Measurements from ENCODE around the gene TDRD3.
"Not testable (repeated sequence)": the region's sequence is repeated elsewhere in the genome, so short reads cannot be mapped to it uniquely, and the experiment has no call there.

Gene TDRD3

DNA sequence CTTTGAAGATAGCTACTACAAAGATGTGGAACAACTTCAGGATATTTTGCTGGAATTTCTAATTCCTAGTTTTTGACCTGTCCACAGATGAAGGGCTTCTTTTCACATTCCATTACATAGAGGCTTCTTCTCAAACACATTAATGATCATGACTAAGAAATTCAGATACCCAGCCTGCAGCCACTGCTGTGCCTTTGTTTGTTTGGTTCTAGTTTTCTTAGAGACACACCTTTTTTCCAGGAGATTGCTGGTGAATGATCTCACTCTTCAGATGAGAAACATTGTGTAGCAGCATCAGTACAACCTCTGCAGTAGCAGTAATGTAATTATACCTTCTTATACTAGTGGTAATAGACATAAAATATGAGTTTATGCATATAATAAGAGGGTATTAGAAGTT, 5.0 kb downstream of the TDRD3 start:
- peaks cover 16% of the 10 kb centered on the region for H3K4me1 ChIP-seq
- no peak for TF ChIP-seq CTCF (IDR thresholded peaks at IDR 0.05)
- no peaks in the 10 kb centered on the region for H3K36me3 ChIP-seq (ENCODE audit: control insufficient read depth, insufficient read depth, low read length)
- no peak overlapping the region for H3K4me2 ChIP-seq (ENCODE audit: low read length)
- H3K9ac ChIP-seq = no peak overlapping the region
- H2AFZ ChIP-seq = no peak overlapping the region
- H3K27ac ChIP-seq = no peak overlapping the region
- H3K9me3 ChIP-seq (ENCODE audit: control insufficient read depth, low read length) = no peaks in the 10 kb centered on the region
- no peaks in the 10 kb centered on the region for H3K27me3 ChIP-seq (ENCODE audit: control insufficient read depth, insufficient read depth, low read length)
- peaks cover 25% of the 10 kb centered on the region for H3K79me2 ChIP-seq
- H3K4me3 ChIP-seq (ENCODE audit: low read depth, low read length) = no peak overlapping the region

DNA sequence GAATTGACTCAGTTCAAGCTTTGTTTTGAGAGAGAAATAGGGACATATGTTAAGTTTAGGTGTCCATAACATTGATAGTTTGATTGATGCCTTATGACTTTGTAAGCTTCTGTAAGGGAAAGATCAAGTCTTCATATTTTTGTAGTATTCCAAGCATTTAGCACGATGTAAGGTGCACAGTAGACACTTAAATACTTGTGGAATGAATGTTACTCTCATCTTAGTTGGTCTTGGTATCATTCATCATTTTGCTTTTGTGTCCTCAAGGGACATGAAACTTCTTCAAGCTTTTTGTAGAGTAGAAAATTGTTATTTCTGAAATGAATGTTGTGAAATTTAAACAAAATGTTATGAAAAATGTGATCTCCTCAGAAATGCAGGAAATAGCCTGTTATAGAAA, 10.1 kb downstream of the TDRD3 start:
- Histone ChIP-seq H3K79me2 (peaks cover 41% of the 10 kb centered on the region), H3K4me3 (ENCODE audit: low read depth, low read length) (no peak overlapping the region), H3K36me3 (ENCODE audit: control insufficient read depth, insufficient read depth, low read length) (no peaks in the 10 kb centered on the region), H3K9ac (no peak overlapping the region), H3K27ac (no peak overlapping the region), H3K27me3 (ENCODE audit: control insufficient read depth, insufficient read depth, low read length) (no peaks in the 10 kb centered on the region), H3K4me1 (peaks cover 9% of the 10 kb centered on the region), H3K9me3 (ENCODE audit: control insufficient read depth, low read length) (no peaks in the 10 kb centered on the region), H2AFZ (no peak overlapping the region), H3K4me2 (ENCODE audit: low read length) (no peak overlapping the region)
- no peak for TF ChIP-seq CTCF (IDR thresholded peaks at IDR 0.05)

- H2AFZ ChIP-seq; H3K36me3 ChIP-seq (ENCODE audit: control insufficient read depth, insufficient read depth, low read length); H3K9ac ChIP-seq; H3K9me3 ChIP-seq (ENCODE audit: control insufficient read depth, low read length); H3K4me3 ChIP-seq (ENCODE audit: low read depth, low read length); H3K4me1 ChIP-seq; H3K27me3 ChIP-seq (ENCODE audit: control insufficient read depth, insufficient read depth, low read length); H3K27ac ChIP-seq; H3K4me2 ChIP-seq (ENCODE audit: low read length): not testable (repeated sequence)
- H3K79me2 ChIP-seq = peaks cover 37% of the 10 kb centered on the region
These were observed 10.8 kb downstream of the TDRD3 start for GRCh38 chr13:60407852-60408251.

DNA sequence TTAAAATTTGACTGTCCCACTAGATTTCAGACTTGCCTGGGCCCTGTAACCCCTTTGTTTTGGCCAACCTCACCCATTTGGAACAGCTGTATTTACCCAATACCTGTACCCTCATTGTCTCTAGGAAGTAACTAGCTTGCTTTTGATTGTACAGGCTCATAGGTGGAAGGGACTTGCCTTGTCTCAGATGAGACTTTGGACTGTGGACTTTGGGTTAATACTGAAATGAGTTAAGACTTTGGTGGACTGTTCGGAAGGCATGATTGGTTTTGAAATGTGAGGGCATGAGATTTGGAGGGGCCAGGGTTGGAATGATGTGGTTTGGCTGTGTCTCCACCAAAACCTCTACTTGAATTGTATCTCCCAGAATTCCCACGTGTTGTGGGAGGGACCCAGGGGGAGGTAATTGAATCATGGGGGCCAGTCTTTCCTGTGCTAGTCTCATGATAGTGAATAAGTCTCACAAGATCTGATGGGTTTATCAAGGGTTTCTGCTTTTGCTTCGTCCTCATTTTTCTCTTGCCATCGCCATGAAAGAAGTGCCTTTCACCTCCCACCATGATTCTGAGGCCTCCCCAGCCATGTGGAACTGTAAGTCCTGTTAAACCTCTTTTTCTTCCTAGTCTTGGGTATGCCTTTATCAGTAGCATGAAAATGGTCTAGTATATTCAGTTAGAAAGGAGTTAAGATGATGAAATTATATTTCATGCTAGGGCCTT, 12.7 kb downstream of the TDRD3 start:
- H3K9me3 ChIP-seq (ENCODE audit: control insufficient read depth, low read length); H3K27ac ChIP-seq; H3K36me3 ChIP-seq (ENCODE audit: control insufficient read depth, insufficient read depth, low read length); H3K9ac ChIP-seq; H3K4me3 ChIP-seq (ENCODE audit: low read depth, low read length); H2AFZ ChIP-seq; H3K27me3 ChIP-seq (ENCODE audit: control insufficient read depth, insufficient read depth, low read length); H3K4me2 ChIP-seq (ENCODE audit: low read length); H3K4me1 ChIP-seq: not testable (repeated sequence)
- peaks cover 29% of the 10 kb centered on the region for H3K79me2 ChIP-seq

- no peak overlapping the region for H3K4me2 ChIP-seq (ENCODE audit: low read length)
- no peak overlapping the region for H3K4me3 ChIP-seq (ENCODE audit: low read depth, low read length)
- no peak overlapping the region for H2AFZ ChIP-seq
- H3K9me3 ChIP-seq (ENCODE audit: control insufficient read depth, low read length) = no peaks in the 10 kb centered on the region
- H3K27ac ChIP-seq = no peak overlapping the region
- H3K36me3 ChIP-seq (ENCODE audit: control insufficient read depth, insufficient read depth, low read length) = no peaks in the 10 kb centered on the region
- H3K9ac ChIP-seq = no peak overlapping the region
- no peak for TF ChIP-seq CTCF (IDR thresholded peaks at IDR 0.05)
- H3K79me2 ChIP-seq = peaks cover 24% of the 10 kb centered on the region
- peaks cover 6% of the 10 kb centered on the region for H3K4me1 ChIP-seq
- no peaks in the 10 kb centered on the region for H3K27me3 ChIP-seq (ENCODE audit: control insufficient read depth, insufficient read depth, low read length)
These were observed 13.3 kb downstream of the TDRD3 start for GRCh38 chr13:60410299-60410698.

GRCh38 chr13:60411464-60411863, 14.4 kb downstream of the TDRD3 start:
- H3K27ac ChIP-seq = no peak overlapping the region
- H3K9ac ChIP-seq = no peak overlapping the region
- no peak overlapping the region for H3K4me3 ChIP-seq (ENCODE audit: low read depth, low read length)
- H3K9me3 ChIP-seq (ENCODE audit: control insufficient read depth, low read length) = no peaks in the 10 kb centered on the region
- H3K4me1 ChIP-seq = peaks cover 4% of the 10 kb centered on the region
- H2AFZ ChIP-seq = no peak overlapping the region
- no peak for TF ChIP-seq CTCF (IDR thresholded peaks at IDR 0.05)
- H3K27me3 ChIP-seq (ENCODE audit: control insufficient read depth, insufficient read depth, low read length) = no peaks in the 10 kb centered on the region
- no peaks in the 10 kb centered on the region for H3K36me3 ChIP-seq (ENCODE audit: control insufficient read depth, insufficient read depth, low read length)
- no peak overlapping the region for H3K4me2 ChIP-seq (ENCODE audit: low read length)
- H3K79me2 ChIP-seq = peaks cover 16% of the 10 kb centered on the region
